Esophagus muscularis mucosa (tissue), 3 donors: ENCODE data around the gene TTLL5.

Source experiments
- EP300 ChIP-seq: sonication (generic); formaldehyde crosslinking; IDR thresholded peaks from one replicate; pipeline ENCODE4 v1.6.1; 2017; ENCODE audit warnings: antibody characterized with exemption
- TF ChIP-seq, protein P1 (sequence below), 3 experiments: fragments of 200-600 bp in 2 of 3; fragments of 450-650 bp in 1 of 3; sonication (generic) in 2 of 3; IDR thresholded peaks; one replicate each; pipeline ENCODE4 v1.5.1; 2017 to 2019; ENCODE audit warnings: antibody characterized with exemption in 3 of 3, mild to moderate bottlenecking in 2 of 3, moderate library complexity in 1 of 3

DNA sequence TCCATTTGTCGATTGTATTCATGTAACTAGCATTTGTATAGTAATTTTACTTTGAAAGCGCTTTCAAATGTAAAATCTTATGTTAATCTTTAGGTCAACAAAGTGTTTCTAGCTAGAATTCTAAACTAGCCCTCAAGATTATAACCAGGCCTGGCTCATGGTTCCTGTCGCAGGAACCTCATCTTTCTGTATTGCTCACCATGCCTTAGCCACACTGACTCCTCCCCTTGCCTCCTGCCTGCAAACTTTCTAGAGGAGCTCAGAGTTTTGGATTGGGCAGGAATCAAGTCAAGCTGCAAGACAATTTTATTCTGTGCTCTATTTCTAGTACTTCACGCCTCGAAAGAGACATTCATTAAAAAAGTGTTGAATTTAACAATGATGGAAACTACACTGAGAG lies 220.9 kb downstream of the TTLL5 start:
- TF ChIP-seq, protein P1, sequence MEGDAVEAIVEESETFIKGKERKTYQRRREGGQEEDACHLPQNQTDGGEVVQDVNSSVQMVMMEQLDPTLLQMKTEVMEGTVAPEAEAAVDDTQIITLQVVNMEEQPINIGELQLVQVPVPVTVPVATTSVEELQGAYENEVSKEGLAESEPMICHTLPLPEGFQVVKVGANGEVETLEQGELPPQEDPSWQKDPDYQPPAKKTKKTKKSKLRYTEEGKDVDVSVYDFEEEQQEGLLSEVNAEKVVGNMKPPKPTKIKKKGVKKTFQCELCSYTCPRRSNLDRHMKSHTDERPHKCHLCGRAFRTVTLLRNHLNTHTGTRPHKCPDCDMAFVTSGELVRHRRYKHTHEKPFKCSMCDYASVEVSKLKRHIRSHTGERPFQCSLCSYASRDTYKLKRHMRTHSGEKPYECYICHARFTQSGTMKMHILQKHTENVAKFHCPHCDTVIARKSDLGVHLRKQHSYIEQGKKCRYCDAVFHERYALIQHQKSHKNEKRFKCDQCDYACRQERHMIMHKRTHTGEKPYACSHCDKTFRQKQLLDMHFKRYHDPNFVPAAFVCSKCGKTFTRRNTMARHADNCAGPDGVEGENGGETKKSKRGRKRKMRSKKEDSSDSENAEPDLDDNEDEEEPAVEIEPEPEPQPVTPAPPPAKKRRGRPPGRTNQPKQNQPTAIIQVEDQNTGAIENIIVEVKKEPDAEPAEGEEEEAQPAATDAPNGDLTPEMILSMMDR (IDR thresholded peaks at IDR 0.05), result no peak
- no peak for TF ChIP-seq EP300
